ENCODE measurements around the gene MEGF9. TPM values are rescaled to one million over a fixed set of nuclear protein-coding genes. Genes with fewer than 3 reads are reported as not detected.

MEGF9 gene
- total and polyA plus RNA-seq, 2 donors (not counting 3 experiments of a cell fraction or from before 2014, with no cell fraction given) = 4.0 to 13.0 TPM

DNA sequence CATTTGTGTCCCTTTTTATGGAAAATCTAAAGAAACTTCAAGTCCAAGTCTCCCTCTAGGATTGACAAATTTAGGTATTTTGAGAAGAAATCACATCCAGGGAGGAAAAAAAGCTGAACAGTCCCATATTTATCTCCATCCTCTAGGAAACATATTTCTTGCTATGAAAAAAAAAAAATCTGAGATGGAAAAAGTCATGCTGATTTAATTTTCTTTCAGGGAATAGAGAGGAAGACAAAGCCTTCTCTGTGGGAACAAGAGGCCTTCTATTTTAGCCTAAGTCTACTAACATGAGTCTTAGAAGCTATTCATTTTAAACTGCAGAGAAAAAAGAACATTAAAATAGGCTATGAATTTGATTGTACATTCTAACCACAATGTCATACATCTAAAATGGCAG, 71.2 kb downstream of the MEGF9 start:
- no peaks in the 10 kb centered on the region for H3K9me1 ChIP-seq (replicated peaks; ENCODE audit: control insufficient read depth, extremely low read depth, insufficient read depth, low read length)
- no peaks in the 10 kb centered on the region for H3K9me3 ChIP-seq (replicated peaks; ENCODE audit: control insufficient read depth, insufficient read depth, low read length)
- no peak overlapping the region for H3K9ac ChIP-seq (replicated peaks; ENCODE audit: extremely low read depth, insufficient read depth, low read length)
- no peaks in the 10 kb centered on the region for H3K36me3 ChIP-seq (ENCODE audit: control insufficient read depth in 2 of 2, extremely low read depth in 1 of 2, insufficient read depth in 2 of 2, low read length in 2 of 2)
- H2AFZ ChIP-seq (ENCODE audit: low read depth, low read length) = no peak overlapping the region
- intact Hi-C loops (cut with micrococcal nuclease) = no loop called here
- H3K27me3 ChIP-seq (ENCODE audit: control insufficient read depth in 2 of 2, insufficient read depth in 2 of 2, low read length in 2 of 2) = no peaks in the 10 kb centered on the region
- H4K20me1 ChIP-seq (replicated peaks; ENCODE audit: control insufficient read depth, extremely low read depth, insufficient read depth, low read length) = no peaks in the 10 kb centered on the region
- no peaks in the 10 kb centered on the region for H3K4me1 ChIP-seq (ENCODE audit: control insufficient read depth, extremely low read depth, insufficient read depth, low read length)
- no peak overlapping the region for H3K4me3 ChIP-seq (replicated peaks in 1 of 3; ENCODE audit: insufficient read depth in 1 of 3, low read depth in 1 of 3, low read length in 3 of 3)
- H3K27ac ChIP-seq (ENCODE audit: insufficient read depth, low read depth, low read length) = no peak overlapping the region
- TF ChIP-seq GATA2 (IDR thresholded peaks at IDR 0.05; ENCODE audit: insufficient read depth, insufficient read length, low read depth, low read length) = no peak
- no peak for TF ChIP-seq JUN (IDR thresholded peaks at IDR 0.05; ENCODE audit: borderline replicate concordance, insufficient read depth, insufficient read length, low read depth)
- TF ChIP-seq, protein P1, sequence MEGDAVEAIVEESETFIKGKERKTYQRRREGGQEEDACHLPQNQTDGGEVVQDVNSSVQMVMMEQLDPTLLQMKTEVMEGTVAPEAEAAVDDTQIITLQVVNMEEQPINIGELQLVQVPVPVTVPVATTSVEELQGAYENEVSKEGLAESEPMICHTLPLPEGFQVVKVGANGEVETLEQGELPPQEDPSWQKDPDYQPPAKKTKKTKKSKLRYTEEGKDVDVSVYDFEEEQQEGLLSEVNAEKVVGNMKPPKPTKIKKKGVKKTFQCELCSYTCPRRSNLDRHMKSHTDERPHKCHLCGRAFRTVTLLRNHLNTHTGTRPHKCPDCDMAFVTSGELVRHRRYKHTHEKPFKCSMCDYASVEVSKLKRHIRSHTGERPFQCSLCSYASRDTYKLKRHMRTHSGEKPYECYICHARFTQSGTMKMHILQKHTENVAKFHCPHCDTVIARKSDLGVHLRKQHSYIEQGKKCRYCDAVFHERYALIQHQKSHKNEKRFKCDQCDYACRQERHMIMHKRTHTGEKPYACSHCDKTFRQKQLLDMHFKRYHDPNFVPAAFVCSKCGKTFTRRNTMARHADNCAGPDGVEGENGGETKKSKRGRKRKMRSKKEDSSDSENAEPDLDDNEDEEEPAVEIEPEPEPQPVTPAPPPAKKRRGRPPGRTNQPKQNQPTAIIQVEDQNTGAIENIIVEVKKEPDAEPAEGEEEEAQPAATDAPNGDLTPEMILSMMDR (IDR thresholded peaks at IDR 0.05; ENCODE audit: extremely low read depth in 1 of 2, insufficient read depth in 1 of 2, low read depth in 1 of 2, low read length in 2 of 2) = no peak
- TF ChIP-seq, protein P2, sequence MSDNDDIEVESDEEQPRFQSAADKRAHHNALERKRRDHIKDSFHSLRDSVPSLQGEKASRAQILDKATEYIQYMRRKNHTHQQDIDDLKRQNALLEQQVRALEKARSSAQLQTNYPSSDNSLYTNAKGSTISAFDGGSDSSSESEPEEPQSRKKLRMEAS (IDR thresholded peaks at IDR 0.05; ENCODE audit: insufficient read depth, insufficient read length) = no peak
- TF ChIP-seq EZH2 (IDR thresholded peaks at IDR 0.05; ENCODE audit: borderline replicate concordance, low read depth, low read length, severe bottlenecking) = no peak
- TF ChIP-seq POLR2AphosphoS5 (IDR thresholded peaks at IDR 0.05; ENCODE audit: insufficient read depth, low read depth, low read length) = no peak
- TF ChIP-seq MYC (IDR thresholded peaks at IDR 0.05; ENCODE audit: low read depth, low read length) = no peak
- CTCF ChIA-PET = interaction anchor here (1.0 to 2.0 kb wide), 2 partner anchors 15 to 23 kb away, joined by 3 to 5 read pairs; no protein-coding TSS in a partner anchor
- no peaks in the 10 kb centered on the region for H3K79me2 ChIP-seq (ENCODE audit: control insufficient read depth, insufficient read depth, low read length)
- no peak for DNase-seq (ENCODE audit: low read depth, low spot score)
- no TSS peak for BruUV-seq (replicated peaks)
- FAIRE-seq = no peak
- dilution Hi-C loops (cut with MboI; ENCODE audit: extremely low pct_ligation_motif_present, low sequenced_read_pairs) = no loop called here
- H3K4me2 ChIP-seq (ENCODE audit: insufficient read depth, low read length) = no peak overlapping the region
- POLR2A ChIA-PET = no interaction called here
